ENCODE data around the gene VAC14.
A peak's percentile ranks its signal among the peaks of the same experiment; 100 is the strongest.

Gene VAC14

GRCh38 chr16:70709457-70709856, 91.5 kb downstream of the VAC14 start:
- peaks cover 4% of the 10 kb centered on the region for H3K36me3 Mint-ChIP-seq (ENCODE audit: insufficient read depth)
- no peaks in the 10 kb centered on the region for H3K27me3 Mint-ChIP-seq
- no peaks in the 10 kb centered on the region for H3K9me3 Mint-ChIP-seq
- no peak overlapping the region for H3K4me3 Mint-ChIP-seq
- H3K27ac Mint-ChIP-seq (ENCODE audit: low read depth), result no peak overlapping the region
- DNase-seq (ENCODE audit: low spot score in 2 of 2) (no peak), ATAC-seq (replicated peaks; ENCODE audit: extremely low read depth, poor library complexity, severe bottlenecking) (no peak)
- H3K4me1 Mint-ChIP-seq, result no peaks in the 10 kb centered on the region

- Mint-ChIP-seq H3K4me1 (no peaks in the 10 kb centered on the region), H3K27ac (ENCODE audit: low read depth) (peak overlapping the region; percentile 46), H3K4me3 (no peak overlapping the region), H3K27me3 (no peaks in the 10 kb centered on the region), H3K9me3 (no peaks in the 10 kb centered on the region), H3K36me3 (ENCODE audit: insufficient read depth) (peaks cover 4% of the 10 kb centered on the region)
- ATAC-seq (replicated peaks; ENCODE audit: extremely low read depth, poor library complexity, severe bottlenecking), result no peak
- DNase-seq (ENCODE audit: low spot score in 2 of 2), result no peak
These were observed 92.4 kb downstream of the VAC14 start for GRCh38 chr16:70708366-70709246.

GRCh38 chr16:70706948-70707465, 94.0 kb downstream of the VAC14 start:
- Mint-ChIP-seq H3K4me3 (no peak overlapping the region), H3K27me3 (no peaks in the 10 kb centered on the region), H3K27ac (ENCODE audit: low read depth) (peak overlapping the region; percentile 63), H3K36me3 (ENCODE audit: insufficient read depth) (peaks cover 2% of the 10 kb centered on the region), H3K9me3 (no peaks in the 10 kb centered on the region), H3K4me1 (peaks cover 2% of the 10 kb centered on the region)
- ATAC-seq (replicated peaks; ENCODE audit: extremely low read depth, poor library complexity, severe bottlenecking) (no peak), DNase-seq (ENCODE audit: low spot score in 2 of 2) (no peak)

- H3K4me3 Mint-ChIP-seq, result no peak overlapping the region
- H3K27ac Mint-ChIP-seq (ENCODE audit: low read depth), result no peak overlapping the region
- no peaks in the 10 kb centered on the region for H3K27me3 Mint-ChIP-seq
- no peaks in the 10 kb centered on the region for H3K9me3 Mint-ChIP-seq
- DNase-seq (ENCODE audit: low spot score in 2 of 2) (no peak), ATAC-seq (replicated peaks; ENCODE audit: extremely low read depth, poor library complexity, severe bottlenecking) (no peak)
- peaks cover 2% of the 10 kb centered on the region for H3K36me3 Mint-ChIP-seq (ENCODE audit: insufficient read depth)
- peaks cover 9% of the 10 kb centered on the region for H3K4me1 Mint-ChIP-seq
These were observed 95.9 kb downstream of the VAC14 start for GRCh38 chr16:70705056-70705455.

- ATAC-seq (replicated peaks; ENCODE audit: extremely low read depth, poor library complexity, severe bottlenecking) (no peak), DNase-seq (ENCODE audit: low spot score in 2 of 2) (no peak)
- Mint-ChIP-seq H3K9me3 (no peaks in the 10 kb centered on the region), H3K36me3 (ENCODE audit: insufficient read depth) (peaks cover 2% of the 10 kb centered on the region), H3K27ac (ENCODE audit: low read depth) (no peak overlapping the region), H3K27me3 (no peaks in the 10 kb centered on the region), H3K4me1 (peaks cover 9% of the 10 kb centered on the region), H3K4me3 (no peak overlapping the region)
These were observed 96.4 kb downstream of the VAC14 start for GRCh38 chr16:70704586-70704985.

GRCh38 chr16:70703835-70704381, 97.0 kb downstream of the VAC14 start:
- no peak overlapping the region for H3K27ac Mint-ChIP-seq (ENCODE audit: low read depth)
- no peaks in the 10 kb centered on the region for H3K27me3 Mint-ChIP-seq
- ATAC-seq (replicated peaks; ENCODE audit: extremely low read depth, poor library complexity, severe bottlenecking) (no peak), DNase-seq (ENCODE audit: low spot score in 2 of 2) (no peak)
- peaks cover 9% of the 10 kb centered on the region for H3K4me1 Mint-ChIP-seq
- no peaks in the 10 kb centered on the region for H3K9me3 Mint-ChIP-seq
- peaks cover 2% of the 10 kb centered on the region for H3K36me3 Mint-ChIP-seq (ENCODE audit: insufficient read depth)
- no peak overlapping the region for H3K4me3 Mint-ChIP-seq

- Mint-ChIP-seq H3K9me3 (no peaks in the 10 kb centered on the region), H3K4me1 (peaks cover 9% of the 10 kb centered on the region), H3K4me3 (no peak overlapping the region), H3K27me3 (no peaks in the 10 kb centered on the region), H3K36me3 (ENCODE audit: insufficient read depth) (peaks cover 5% of the 10 kb centered on the region), H3K27ac (ENCODE audit: low read depth) (no peak overlapping the region)
- ATAC-seq (replicated peaks; ENCODE audit: extremely low read depth, poor library complexity, severe bottlenecking), result no peak
- DNase-seq (ENCODE audit: low spot score in 2 of 2), result no peak
These were observed 97.7 kb downstream of the VAC14 start for GRCh38 chr16:70703041-70703834.

GRCh38 chr16:70702624-70703023, 98.3 kb downstream of the VAC14 start:
- DNase-seq (ENCODE audit: low spot score in 2 of 2), result no peak
- no peaks in the 10 kb centered on the region for H3K9me3 Mint-ChIP-seq
- no peaks in the 10 kb centered on the region for H3K27me3 Mint-ChIP-seq
- no peak overlapping the region for H3K27ac Mint-ChIP-seq (ENCODE audit: low read depth)
- H3K36me3 Mint-ChIP-seq (ENCODE audit: insufficient read depth), result peaks cover 5% of the 10 kb centered on the region
- no peak overlapping the region for H3K4me3 Mint-ChIP-seq
- ATAC-seq (replicated peaks; ENCODE audit: extremely low read depth, poor library complexity, severe bottlenecking), result no peak
- peaks cover 14% of the 10 kb centered on the region for H3K4me1 Mint-ChIP-seq

- Mint-ChIP-seq H3K36me3 (ENCODE audit: insufficient read depth) (peaks cover 5% of the 10 kb centered on the region), H3K27me3 (no peaks in the 10 kb centered on the region), H3K27ac (ENCODE audit: low read depth) (peak overlapping the region; percentile 75), H3K4me1 (peaks cover 15% of the 10 kb centered on the region), H3K9me3 (no peaks in the 10 kb centered on the region), H3K4me3 (no peak overlapping the region)
- ATAC-seq (replicated peaks; ENCODE audit: extremely low read depth, poor library complexity, severe bottlenecking), result no peak
- DNase-seq (ENCODE audit: low spot score in 2 of 2), result no peak
These were observed 99.0 kb downstream of the VAC14 start for GRCh38 chr16:70701998-70702397.

GRCh38 chr16:70701596-70701995, 99.4 kb downstream of the VAC14 start:
- Mint-ChIP-seq H3K36me3 (ENCODE audit: insufficient read depth) (peaks cover 5% of the 10 kb centered on the region), H3K27ac (ENCODE audit: low read depth) (peak overlapping the region; percentile 75), H3K4me1 (peaks cover 19% of the 10 kb centered on the region)

GRCh38 chr16:70701036-70701435, 99.9 kb downstream of the VAC14 start:
- Mint-ChIP-seq H3K9me3 (no peaks in the 10 kb centered on the region), H3K36me3 (ENCODE audit: insufficient read depth) (peaks cover 3% of the 10 kb centered on the region), H3K27ac (ENCODE audit: low read depth) (no peak overlapping the region), H3K4me1 (peaks cover 21% of the 10 kb centered on the region), H3K27me3 (no peaks in the 10 kb centered on the region), H3K4me3 (no peak overlapping the region)
- ATAC-seq (replicated peaks; ENCODE audit: extremely low read depth, poor library complexity, severe bottlenecking), result no peak
- no peak for DNase-seq (ENCODE audit: low spot score in 2 of 2)

More at GRCh38 chr16:70701596-70701995, 99.4 kb downstream of the VAC14 start:
- Mint-ChIP-seq H3K4me3 (no peak overlapping the region), H3K9me3 (no peaks in the 10 kb centered on the region), H3K27me3 (no peaks in the 10 kb centered on the region)
- DNase-seq (ENCODE audit: low spot score in 2 of 2) (no peak), ATAC-seq (replicated peaks; ENCODE audit: extremely low read depth, poor library complexity, severe bottlenecking) (no peak)

- no peak overlapping the region for H3K4me3 Mint-ChIP-seq
- no peaks in the 10 kb centered on the region for H3K27me3 Mint-ChIP-seq
- H3K36me3 Mint-ChIP-seq (ENCODE audit: insufficient read depth), result peaks cover 3% of the 10 kb centered on the region
- DNase-seq (ENCODE audit: low spot score in 2 of 2), result no peak
- H3K27ac Mint-ChIP-seq (ENCODE audit: low read depth), result peak overlapping the region; percentile 72
- H3K9me3 Mint-ChIP-seq, result no peaks in the 10 kb centered on the region
- no peak for ATAC-seq (replicated peaks; ENCODE audit: extremely low read depth, poor library complexity, severe bottlenecking)
- H3K4me1 Mint-ChIP-seq, result peaks cover 27% of the 10 kb centered on the region
These were observed 100.6 kb downstream of the VAC14 start for GRCh38 chr16:70700101-70701020.

Data from central memory CD8-positive, alpha-beta T cell (primary cell).